Smooth muscle cell (in vitro differentiated cells): ENCODE results near the gene ANKRD49. TPM values are rescaled to one million over a fixed set of nuclear protein-coding genes. Genes with fewer than 3 reads are reported as not detected.

Experiments
- DNase-seq: peaks from one replicate; lab custom pipeline; 2025; ENCODE audit not compliant: unreplicated experiment; lab: John Stamatoyannopoulos, UW
- H2AFZ ChIP-seq: fragments of 200-600 bp; sonication (generic); 2 replicates; pipeline ENCODE4 v1.6.0; 2016; ENCODE audit warnings: antibody characterized with exemption, low read depth, mild to moderate bottlenecking
- H3F3A ChIP-seq: fragments of 200-600 bp; sonication (generic); 2 replicates; pipeline ENCODE4 v1.6.0; 2017; ENCODE audit warnings: antibody characterized with exemption, low read depth
- H3K27ac ChIP-seq: fragments of 200-600 bp; sonication (generic); 2 replicates; pipeline ENCODE4 v1.5.1; 2016; ENCODE audit warnings: low read depth, mild to moderate bottlenecking
- H3K27me3 ChIP-seq: fragments of 200-600 bp; sonication (generic); 2 replicates; pipeline ENCODE4 v1.6.1; 2016; ENCODE audit warnings: low read depth, mild to moderate bottlenecking
- H3K36me3 ChIP-seq: fragments of 200-600 bp; sonication (generic); 2 replicates; pipeline ENCODE4 v1.5.1; 2016; ENCODE audit warnings: low read depth
- H3K4me1 ChIP-seq: fragments of 200-600 bp; sonication (generic); 2 replicates; pipeline ENCODE4 v1.5.1; 2016; ENCODE audit warnings: low read depth
- H3K4me2 ChIP-seq: fragments of 200-600 bp; sonication (generic); 2 replicates; pipeline ENCODE4 v1.6.0; 2016; ENCODE audit warnings: mild to moderate bottlenecking
- H3K4me3 ChIP-seq: fragments of 200-600 bp; sonication (generic); 2 replicates; pipeline ENCODE4 v1.5.1; 2016; ENCODE audit warnings: mild to moderate bottlenecking
- H3K79me2 ChIP-seq: fragments of 200-600 bp; sonication (generic); 2 replicates; pipeline ENCODE4 v1.6.0; 2016; ENCODE audit warnings: low read depth, mild to moderate bottlenecking
- H3K9ac ChIP-seq: fragments of 200-600 bp; sonication (generic); 2 replicates; pipeline ENCODE4 v1.6.0; 2016; ENCODE audit warnings: low read depth
- H3K9me3 ChIP-seq: fragments of 200-600 bp; sonication (generic); replicated peaks from 2 replicates; pipeline ENCODE4 v1.5.1; 2016; ENCODE audit warnings: low read depth
- H4K20me1 ChIP-seq: fragments of 200-600 bp; sonication (generic); 2 replicates; pipeline ENCODE4 v1.6.0; 2016; ENCODE audit warnings: low read depth
- CTCF ChIP-seq: fragments of 200-600 bp; sonication (generic); IDR thresholded peaks from 2 replicates; pipeline ENCODE4 v1.5.1; 2017; ENCODE audit warnings: borderline replicate concordance, mild to moderate bottlenecking, antibody characterized with exemption; ENCODE audit not compliant: insufficient read depth, poor library complexity, severe bottlenecking
- WGBS: methylation state at CpG from one replicate; pipeline ENCODE4 v1.1.7; 2016; ENCODE audit warnings: low lambda C conversion rate; 5-methylcytosine and 5-hydroxymethylcytosine counted together
- microRNA counts: library from miRNA; unstranded; fragments of <30 nt; microRNA quantifications from one replicate; lab custom pipeline; 2016
- microRNA-seq: library from miRNA; unstranded; fragments of <30 nt; microRNA quantifications from one replicate; pipeline ENCODE4, GENCODE V29; 2016; ENCODE audit warnings: borderline number of aligned reads
- polyA plus RNA-seq: library from polyadenylated mRNA; unstranded; fragments of >200 nt; fragmentation: Nextera tagmentation; extraction: Ambion mirVana; gene quantifications from 2 replicates; pipeline ENCODE4 v1.2.1, GENCODE V29; 2016
- small RNA-seq: library from RNA; depleted of rRNA; stranded (forward); fragments of <200 nt; gene quantifications from one replicate; pipeline ENCODE3, GENCODE V24; 2014
- total RNA-seq: library from RNA; depleted of rRNA; stranded (reverse); fragments of >200 nt; gene quantifications from 2 replicates; pipeline ENCODE4 v1.2.3, GENCODE V29; 2014

ANKRD49 gene
- total and polyA plus RNA-seq, 2 experiments from 2014 or later, result 13.6 to 20.3 TPM

GRCh38 chr11:94549146-94549545 is 55.4 kb downstream of the ANKRD49 start:
- Histone ChIP-seq H2AFZ (no peak overlapping the region), H3K4me1 (peaks cover 20% of the 10 kb centered on the region), H3K4me2 (peak overlapping the region; percentile 39), H3K27me3 (no peaks in the 10 kb centered on the region), H3K36me3 (no peaks in the 10 kb centered on the region), H3K4me3 (peak overlapping the region; percentile 9), H3K9me3 (no peaks in the 10 kb centered on the region), H3K27ac (no peak overlapping the region), H3K79me2 (peaks cover 45% of the 10 kb centered on the region), H3F3A (no peaks in the 10 kb centered on the region), H4K20me1 (peaks cover 59% of the 10 kb centered on the region), H3K9ac (no peak overlapping the region)
- no peak for TF ChIP-seq CTCF
- DNase-seq, result no peak
- WGBS, result 76% methylated on average over 5 of the region's 5 CpGs

MicroRNAs within 50 kb of the gene (microRNA counts, 767-probe panel; counts per million panel counts)
- microRNA hsa-miR-548l (lab: Ali Mortazavi, UCI), result 183 counts per million

Small RNAs within 50 kb of the gene (microRNA-seq; reads per million reads assigned to microRNA genes)
- 25.7 reads per million, percentile 34 among the genes with 10 or more reads in this experiment for gene MIR548L

Small RNAs within 50 kb of the gene (small RNA-seq; reads per million reads assigned to genes)
- gene MIR548L, result 0.16 reads per million

Other genes with a start within 250 kb of the ANKRD49 start
- not detected in 2 replicates for gene IZUMO1R, start 189.4 kb upstream of the ANKRD49 start, total RNA-seq
- not detected in 2 replicates for gene IZUMO1R, start 189.4 kb upstream of the ANKRD49 start, polyA plus RNA-seq
- 1.1 and 2.1 TPM in 2 replicates for gene GPR83, start 92.6 kb upstream of the ANKRD49 start, total RNA-seq
- gene GPR83, start 92.6 kb upstream of the ANKRD49 start, polyA plus RNA-seq, result 0.05 and 0.20 TPM in 2 replicates
- 12.3 and 15.1 TPM in 2 replicates for gene MRE11, start 140 bp upstream of the ANKRD49 start, total RNA-seq
- 5.1 and 6.7 TPM in 2 replicates for gene MRE11, start 140 bp upstream of the ANKRD49 start, polyA plus RNA-seq
- gene C11orf97, start 18.5 kb downstream of the ANKRD49 start, total RNA-seq, result not detected in 2 replicates
- not detected in 2 replicates for gene C11orf97, start 18.5 kb downstream of the ANKRD49 start, polyA plus RNA-seq
- 5.7 and 7.2 TPM in 2 replicates for gene FUT4, start 49.9 kb downstream of the ANKRD49 start, total RNA-seq
- 4.4 and 5.1 TPM in 2 replicates for gene FUT4, start 49.9 kb downstream of the ANKRD49 start, polyA plus RNA-seq
- 2.9 and 3.1 TPM in 2 replicates for gene PIWIL4, start 73.4 kb downstream of the ANKRD49 start, total RNA-seq
- gene PIWIL4, start 73.4 kb downstream of the ANKRD49 start, polyA plus RNA-seq, result 0.88 and 2.9 TPM in 2 replicates